AG09309 (cell line): ENCODE data around the gene ANTXRL.
"Not testable (repeated sequence)": the region's sequence is repeated elsewhere in the genome, so short reads cannot be mapped to it uniquely, and the experiment has no call there.

Experiments used
- DNase-seq: peaks from one replicate; pipeline ENCODE4 v3.0.0-alpha.2; 2010; ENCODE audit warnings: low read depth
- H3K4me3 ChIP-seq: 2 replicates; pipeline ENCODE4 v1.5.1; 2011; ENCODE audit warnings: mild to moderate bottlenecking, low read depth, low read length, moderate library complexity; ENCODE audit not compliant: control insufficient read depth
- CTCF ChIP-seq: IDR thresholded peaks from 2 replicates; pipeline ENCODE4 v1.5.1; 2011; ENCODE audit warnings: mild to moderate bottlenecking, low read depth, low read length, inconsistent platforms; ENCODE audit not compliant: insufficient read depth, control insufficient read depth; ENCODE audit errors: missing control alignments

Gene ANTXRL

GRCh38 chr10:46301056-46301645 lies 14.4 kb downstream of the ANTXRL start:
- no peak for DNase-seq
- H3K4me3 ChIP-seq, result no peak overlapping the region
- TF ChIP-seq CTCF, result no peak

GRCh38 chr10:46301721-46302479 lies 15.1 kb downstream of the ANTXRL start:
- no peak overlapping the region for H3K4me3 ChIP-seq
- no peak for DNase-seq
- TF ChIP-seq CTCF, result no peak

GRCh38 chr10:46302765-46303352 lies 16.1 kb downstream of the ANTXRL start:
- not testable (repeated sequence) for H3K4me3 ChIP-seq, DNase-seq

DNA sequence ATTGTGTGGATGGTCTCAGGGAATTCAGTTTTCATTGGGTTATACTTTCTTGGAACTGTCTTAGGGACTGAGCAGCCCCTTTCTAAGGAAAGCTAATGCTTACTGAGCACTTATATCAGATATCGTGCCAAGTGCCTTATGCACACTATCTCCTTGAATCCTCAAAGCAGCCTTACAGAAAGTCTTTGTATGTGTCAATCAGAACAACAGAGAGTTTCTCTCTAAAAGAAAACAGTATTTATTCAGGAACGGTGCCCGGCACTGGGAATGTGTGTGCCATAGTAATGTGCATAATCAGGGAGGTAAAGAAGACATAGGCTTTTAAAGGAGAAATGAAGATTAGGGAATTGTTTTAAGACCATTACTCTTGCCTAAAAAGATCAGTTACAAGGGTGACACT lies 17.3 kb downstream of the ANTXRL start:
- TF ChIP-seq CTCF, result no peak
- H3K4me3 ChIP-seq, result no peak overlapping the region
- DNase-seq, result no peak

DNA sequence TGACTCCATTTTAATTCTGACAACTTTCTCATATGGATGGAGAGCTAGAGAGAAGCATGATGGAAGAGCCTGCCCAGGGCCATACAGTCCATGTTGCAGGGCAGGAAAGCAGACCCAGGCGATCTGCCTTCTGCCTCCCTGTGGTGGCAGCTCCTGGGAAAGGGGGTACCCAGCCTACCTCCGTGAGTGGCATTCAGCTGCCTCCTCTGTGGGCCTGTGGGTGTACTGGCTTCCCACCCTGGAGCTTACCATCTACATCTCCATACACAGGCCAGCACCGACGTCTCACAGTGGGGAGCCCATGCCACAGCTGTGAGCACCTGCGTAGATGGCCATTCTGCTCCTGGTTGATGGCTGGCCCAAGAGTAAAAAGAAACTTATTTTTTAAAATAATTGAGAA lies 17.9 kb downstream of the ANTXRL start:
- H3K4me3 ChIP-seq, DNase-seq: not testable (repeated sequence)

GRCh38 chr10:46305079-46305818 lies 18.5 kb downstream of the ANTXRL start:
- H3K4me3 ChIP-seq, result no peak overlapping the region
- DNase-seq, result no peak
- no peak for TF ChIP-seq CTCF

DNA sequence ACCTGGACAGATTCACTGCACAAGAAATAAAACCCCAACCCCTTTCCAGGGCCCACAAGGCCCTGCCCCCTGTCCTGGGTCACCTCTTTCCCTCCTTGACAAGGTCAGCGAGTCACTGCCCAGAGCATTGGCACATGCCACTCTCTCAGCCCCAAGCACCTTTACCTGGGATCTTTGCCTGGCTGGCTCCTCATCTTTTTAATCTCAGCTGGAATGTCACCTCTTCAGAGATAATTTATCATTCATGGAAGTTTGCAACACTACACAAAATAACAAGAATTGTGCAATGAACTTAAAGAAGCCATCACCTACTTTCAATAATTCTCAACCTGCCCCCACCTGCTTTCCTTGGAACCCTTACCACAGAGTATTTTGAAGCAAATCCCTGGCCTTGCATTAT lies 19.2 kb downstream of the ANTXRL start:
- DNase-seq, result no peak
- H3K4me3 ChIP-seq, result no peak overlapping the region
- TF ChIP-seq CTCF, result no peak
